Mammary microvascular endothelial cell (primary cell): Measurements from ENCODE around the gene SSX4. TPM values are rescaled to one million over a fixed set of nuclear protein-coding genes. Genes with fewer than 3 reads are reported as not detected.

ENCODE experiments used
- total RNA-seq: library from RNA; depleted of rRNA; stranded (reverse); fragments of >200 nt; gene quantifications from 2 replicates; pipeline ENCODE4 v1.2.3, GENCODE V29; 2015

Gene SSX4
- total RNA-seq, result not detected in 2 replicates

DNA sequence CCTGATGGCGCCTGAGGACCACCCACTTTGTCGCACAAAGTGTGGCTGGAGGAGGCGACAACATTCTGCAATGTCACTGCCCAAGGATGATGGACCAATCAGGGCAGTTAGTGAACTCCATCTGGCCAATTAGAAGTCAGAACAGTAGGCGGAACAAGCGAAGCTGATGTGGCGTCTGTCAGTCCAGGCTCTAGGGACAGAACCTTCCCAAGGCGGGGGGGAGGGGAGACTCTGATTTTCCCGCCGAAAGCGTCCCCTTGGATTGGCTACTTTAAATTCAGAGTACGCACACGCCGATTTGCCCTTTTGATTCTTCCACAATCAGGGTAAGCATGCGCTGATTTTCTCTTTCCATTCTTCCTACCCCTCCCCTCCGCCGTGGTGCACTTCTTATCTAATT is at the start of gene SSX4:
Gene SSX4, plus strand, starts transcription at position 301 of the 400 bp plus-strand sequence. CDS start 515 bp downstream, outside the sequence.

DNA sequence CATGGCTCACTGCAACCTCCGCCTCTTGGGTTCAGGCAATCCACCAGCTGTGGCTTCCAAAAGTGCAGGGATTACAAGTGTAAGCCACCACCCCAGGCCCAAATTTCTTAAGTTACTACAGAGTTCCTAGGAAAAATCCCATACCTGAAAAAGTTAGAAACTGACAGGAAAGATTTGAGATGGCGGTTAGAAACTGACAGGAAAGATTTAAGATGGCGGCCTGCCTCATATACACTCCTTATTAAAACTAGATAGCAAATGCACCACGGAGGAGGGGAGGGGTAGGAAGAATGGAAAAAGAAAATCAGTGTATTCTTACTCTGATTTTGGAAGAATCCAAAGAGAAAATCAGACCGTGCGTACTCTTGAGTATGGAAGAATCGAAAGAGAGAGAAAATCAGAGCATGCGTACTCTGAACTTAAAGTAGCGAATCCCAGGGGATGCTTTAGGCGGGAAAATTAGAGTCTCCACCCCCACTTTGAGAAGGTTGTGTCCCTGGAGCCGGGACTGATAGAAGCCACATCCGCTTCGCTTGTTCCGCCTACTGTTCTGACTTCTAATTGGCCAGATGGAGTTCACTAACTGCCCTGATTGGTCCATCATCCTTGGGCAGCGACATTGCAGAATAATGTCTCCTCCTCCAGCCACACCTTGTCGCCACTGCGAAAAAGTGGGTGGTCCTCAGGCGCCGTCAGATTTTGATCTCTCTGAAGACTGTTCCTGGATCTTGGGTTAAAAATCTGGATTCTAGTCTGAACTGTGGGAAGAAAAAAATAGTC is 26.8 kb upstream of the SSX4 start, which contains the start of gene SSX3:
Gene SSX3, minus strand, starts transcription at position 389 of the 780 bp plus-strand sequence. CDS start 1,454 bp downstream, outside the sequence.

DNA sequence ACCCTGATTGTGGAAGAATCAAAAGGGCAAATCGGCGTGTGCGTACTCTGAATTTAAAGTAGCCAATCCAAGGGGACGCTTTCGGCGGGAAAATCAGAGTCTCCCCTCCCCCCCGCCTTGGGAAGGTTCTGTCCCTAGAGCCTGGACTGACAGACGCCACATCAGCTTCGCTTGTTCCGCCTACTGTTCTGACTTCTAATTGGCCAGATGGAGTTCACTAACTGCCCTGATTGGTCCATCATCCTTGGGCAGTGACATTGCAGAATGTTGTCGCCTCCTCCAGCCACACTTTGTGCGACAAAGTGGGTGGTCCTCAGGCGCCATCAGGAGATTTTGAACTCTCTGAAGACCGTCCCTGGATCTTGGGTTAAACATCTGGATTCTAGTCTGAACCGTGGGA is 28.5 kb downstream of the SSX4 start, which contains the start of gene SSX4B:
Gene SSX4B, minus strand, starts transcription at position 101 of the 400 bp plus-strand sequence. CDS start 588 bp downstream, outside the sequence.

Other genes starting within 250 kb of the SSX4 start
- gene SSX5, start 186.7 kb upstream of the SSX4 start, total RNA-seq, result not detected in 2 replicates
- not detected in 2 replicates for gene SSX1, start 128.1 kb upstream of the SSX4 start, total RNA-seq
- gene SSX3, start 26.8 kb upstream of the SSX4 start, total RNA-seq, result not detected in 2 replicates
- not detected in 2 replicates for gene SSX4B, start 28.4 kb downstream of the SSX4 start, total RNA-seq
- 32.2 and 39.8 TPM in 2 replicates for gene SLC38A5, start 86.7 kb downstream of the SSX4 start, total RNA-seq
- gene FTSJ1, start 92.7 kb downstream of the SSX4 start, total RNA-seq, result 81.1 and 84.4 TPM in 2 replicates
- 8.1 and 12.7 TPM in 2 replicates for gene PORCN, start 125.5 kb downstream of the SSX4 start, total RNA-seq
- gene EBP, start 138.3 kb downstream of the SSX4 start, total RNA-seq, result 70.2 and 79.9 TPM in 2 replicates
- 8.8 and 9.7 TPM in 2 replicates for gene TBC1D25, start 156.2 kb downstream of the SSX4 start, total RNA-seq
- gene RBM3, start 190.9 kb downstream of the SSX4 start, total RNA-seq, result 328 and 351 TPM in 2 replicates
- gene WDR13, start 214.0 kb downstream of the SSX4 start, total RNA-seq, result 138 and 155 TPM in 2 replicates